ENCODE measurements around the gene OMA1. TPM values are rescaled to one million over a fixed set of nuclear protein-coding genes. Genes with fewer than 3 reads are reported as not detected.
"Not testable (repeated sequence)": the region's sequence is repeated elsewhere in the genome, so short reads cannot be mapped to it uniquely, and the experiment has no call there.

OMA1 gene
- total and polyA plus RNA-seq, 7 experiments from 2014 or later = 22.7 to 72.5 (median 46.5) TPM

DNA sequence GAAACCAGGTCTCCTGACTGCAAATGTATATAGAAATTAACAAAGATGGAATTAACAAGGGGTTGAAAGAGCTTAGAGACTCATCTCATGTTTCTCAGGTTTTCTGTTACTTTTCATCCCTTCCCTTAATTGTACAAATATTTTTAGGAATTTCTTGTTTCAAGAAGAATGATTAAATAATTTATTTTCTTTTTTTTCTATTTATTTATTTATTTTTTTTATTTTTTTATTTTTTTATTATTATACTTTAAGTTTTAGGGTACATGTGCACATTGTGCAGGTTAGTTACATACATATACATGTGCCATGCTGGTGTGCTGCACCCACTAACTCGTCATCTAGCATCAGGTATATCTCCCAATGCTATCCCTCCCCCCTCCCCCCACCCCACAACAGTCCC is 35.6 kb upstream of the OMA1 start:
- peaks cover 6 to 29% (median 10%) of the 10 kb centered on the region in 7 donors for H3K4me1 Mint-ChIP-seq

DNA sequence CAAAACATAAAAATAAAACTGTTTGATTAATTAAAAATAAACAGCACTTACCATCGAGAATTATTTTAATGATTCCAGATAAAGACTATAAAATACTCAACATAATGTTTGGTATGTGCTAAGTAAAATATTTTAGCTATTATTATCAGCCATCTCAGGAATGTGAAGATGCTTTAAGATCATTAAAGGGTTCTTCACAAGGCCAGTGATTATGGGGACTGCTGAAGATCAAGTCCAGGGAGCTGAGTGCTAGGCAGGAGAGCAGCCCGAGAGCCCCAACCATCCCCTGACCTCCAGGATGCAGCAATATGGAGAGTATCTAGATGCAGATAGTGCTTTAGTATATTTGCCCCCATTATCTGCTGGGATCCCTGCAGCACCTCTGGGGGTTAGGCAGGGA is 35.1 kb upstream of the OMA1 start:
- no peak for DNase-seq
- no peak overlapping the region for H3K27ac ChIP-seq (ENCODE audit: low read depth, low read length)
- H3K36me3 Mint-ChIP-seq = peaks cover 0 to 5% (median 5%) of the 10 kb centered on the region in 5 donors
- H3K27me3 ChIP-seq (ENCODE audit: control insufficient read depth in 2 of 2, insufficient read depth in 2 of 2, low read length in 2 of 2) = peaks cover 0 to 4% of the 10 kb centered on the region in 2 donors
- no peak for ATAC-seq
- H3K9me3 Mint-ChIP-seq = peaks cover 0 to 5% (median 0%) of the 10 kb centered on the region in 11 donors
- intact Hi-C loops (cut with micrococcal nuclease) = no loop called here
- peaks cover 6 to 29% (median 10%) of the 10 kb centered on the region in 7 donors for H3K4me1 Mint-ChIP-seq
- no peaks in the 10 kb centered on the region for H3K9me3 ChIP-seq (ENCODE audit: control insufficient read depth in 2 of 3, low read length in 3 of 3)
- H3K27me3 Mint-ChIP-seq = peaks cover 35 to 68% (median 53%) of the 10 kb centered on the region in 5 donors
- H3K4me3 Mint-ChIP-seq = no peak overlapping the region
- H3K4me1 ChIP-seq (ENCODE audit: control insufficient read depth in 2 of 2, insufficient read depth in 2 of 2, low read length in 2 of 2) = peaks cover 0 to 3% of the 10 kb centered on the region in 2 donors
- ChIA-PET POLR2A (no interaction called here), CTCF (no interaction called here)
- no peak overlapping the region for H3K27ac Mint-ChIP-seq
- no peaks in the 10 kb centered on the region for H3K36me3 ChIP-seq (ENCODE audit: control insufficient read depth in 2 of 3, insufficient read depth in 3 of 3, low read length in 3 of 3)
- H3K4me3 ChIP-seq (ENCODE audit: low read length) = no peak overlapping the region

More for the DNA sequence above, 35.6 kb upstream of the OMA1 start:
- H3K36me3 Mint-ChIP-seq; H3K36me3 ChIP-seq (ENCODE audit: control insufficient read depth in 2 of 3, insufficient read depth in 3 of 3, low read length in 3 of 3); ATAC-seq; intact Hi-C loops (cut with micrococcal nuclease); H3K4me1 ChIP-seq (ENCODE audit: control insufficient read depth in 2 of 2, insufficient read depth in 2 of 2, low read length in 2 of 2); H3K27ac ChIP-seq (ENCODE audit: low read depth, low read length); DNase-seq; H3K4me3 Mint-ChIP-seq; H3K27me3 ChIP-seq (ENCODE audit: control insufficient read depth in 2 of 2, insufficient read depth in 2 of 2, low read length in 2 of 2); H3K27ac Mint-ChIP-seq; H3K9me3 Mint-ChIP-seq; POLR2A ChIA-PET; H3K9me3 ChIP-seq (ENCODE audit: control insufficient read depth in 2 of 3, low read length in 3 of 3); H3K4me3 ChIP-seq (ENCODE audit: low read length); CTCF ChIA-PET: not testable (repeated sequence)
- H3K27me3 Mint-ChIP-seq = peaks cover 35 to 71% (median 58%) of the 10 kb centered on the region in 5 donors

GRCh38 chr1:58580186-58580585 is 33.7 kb upstream of the OMA1 start:
- ChIA-PET CTCF (no interaction called here), POLR2A (no interaction called here)
- intact Hi-C loops (cut with micrococcal nuclease) = no loop called here
- Histone ChIP-seq H3K27me3 (ENCODE audit: control insufficient read depth in 2 of 2, insufficient read depth in 2 of 2, low read length in 2 of 2) (peaks cover 4% of the 10 kb centered on the region in 2 donors), H3K4me1 (ENCODE audit: control insufficient read depth in 2 of 2, insufficient read depth in 2 of 2, low read length in 2 of 2) (peaks cover 0 to 3% of the 10 kb centered on the region in 2 donors), H3K4me3 (ENCODE audit: low read length) (no peak overlapping the region), H3K27ac (ENCODE audit: low read depth, low read length) (no peak overlapping the region), H3K36me3 (ENCODE audit: control insufficient read depth in 2 of 3, insufficient read depth in 3 of 3, low read length in 3 of 3) (no peaks in the 10 kb centered on the region), H3K9me3 (ENCODE audit: control insufficient read depth in 2 of 3, low read length in 3 of 3) (no peaks in the 10 kb centered on the region)
- Mint-ChIP-seq H3K27ac (no peak overlapping the region), H3K36me3 (peaks cover 0 to 11% (median 5%) of the 10 kb centered on the region in 5 donors), H3K9me3 (peaks cover 0 to 5% (median 0%) of the 10 kb centered on the region in 11 donors), H3K4me1 (peaks cover 6 to 36% (median 17%) of the 10 kb centered on the region in 7 donors), H3K27me3 (peaks cover 49 to 68% (median 58%) of the 10 kb centered on the region in 5 donors), H3K4me3 (no peak overlapping the region)
- no peak for ATAC-seq
- DNase-seq = no peak

- Histone ChIP-seq H3K27me3 (ENCODE audit: control insufficient read depth in 2 of 2, insufficient read depth in 2 of 2, low read length in 2 of 2) (peaks cover 4 to 8% of the 10 kb centered on the region in 2 donors), H3K4me1 (ENCODE audit: control insufficient read depth in 2 of 2, insufficient read depth in 2 of 2, low read length in 2 of 2) (peaks cover 0 to 3% of the 10 kb centered on the region in 2 donors), H3K36me3 (ENCODE audit: control insufficient read depth in 2 of 3, insufficient read depth in 3 of 3, low read length in 3 of 3) (no peaks in the 10 kb centered on the region), H3K27ac (ENCODE audit: low read depth, low read length) (no peak overlapping the region), H3K4me3 (ENCODE audit: low read length) (no peak overlapping the region), H3K9me3 (ENCODE audit: control insufficient read depth in 2 of 3, low read length in 3 of 3) (no peaks in the 10 kb centered on the region)
- POLR2A ChIA-PET = no interaction called here
- Mint-ChIP-seq H3K4me3 (peak overlapping the region in 9 of 10 donors; percentile 2 to 80 (median 62)), H3K27ac (peak overlapping the region in 1 of 9 donors; percentile 11), H3K4me1 (peaks cover 6 to 35% (median 19%) of the 10 kb centered on the region in 7 donors), H3K27me3 (peaks cover 54 to 76% (median 66%) of the 10 kb centered on the region in 5 donors), H3K36me3 (peaks cover 0 to 9% (median 5%) of the 10 kb centered on the region in 5 donors), H3K9me3 (peaks cover 0 to 3% (median 0%) of the 10 kb centered on the region in 11 donors)
- intact Hi-C loops (cut with micrococcal nuclease) = no loop called here
- CTCF ChIA-PET = no interaction called here
- ATAC-seq (no peak), DNase-seq (no peak)
Observed at GRCh38 chr1:58577654-58578030, 31.1 kb upstream of the OMA1 start.

DNA sequence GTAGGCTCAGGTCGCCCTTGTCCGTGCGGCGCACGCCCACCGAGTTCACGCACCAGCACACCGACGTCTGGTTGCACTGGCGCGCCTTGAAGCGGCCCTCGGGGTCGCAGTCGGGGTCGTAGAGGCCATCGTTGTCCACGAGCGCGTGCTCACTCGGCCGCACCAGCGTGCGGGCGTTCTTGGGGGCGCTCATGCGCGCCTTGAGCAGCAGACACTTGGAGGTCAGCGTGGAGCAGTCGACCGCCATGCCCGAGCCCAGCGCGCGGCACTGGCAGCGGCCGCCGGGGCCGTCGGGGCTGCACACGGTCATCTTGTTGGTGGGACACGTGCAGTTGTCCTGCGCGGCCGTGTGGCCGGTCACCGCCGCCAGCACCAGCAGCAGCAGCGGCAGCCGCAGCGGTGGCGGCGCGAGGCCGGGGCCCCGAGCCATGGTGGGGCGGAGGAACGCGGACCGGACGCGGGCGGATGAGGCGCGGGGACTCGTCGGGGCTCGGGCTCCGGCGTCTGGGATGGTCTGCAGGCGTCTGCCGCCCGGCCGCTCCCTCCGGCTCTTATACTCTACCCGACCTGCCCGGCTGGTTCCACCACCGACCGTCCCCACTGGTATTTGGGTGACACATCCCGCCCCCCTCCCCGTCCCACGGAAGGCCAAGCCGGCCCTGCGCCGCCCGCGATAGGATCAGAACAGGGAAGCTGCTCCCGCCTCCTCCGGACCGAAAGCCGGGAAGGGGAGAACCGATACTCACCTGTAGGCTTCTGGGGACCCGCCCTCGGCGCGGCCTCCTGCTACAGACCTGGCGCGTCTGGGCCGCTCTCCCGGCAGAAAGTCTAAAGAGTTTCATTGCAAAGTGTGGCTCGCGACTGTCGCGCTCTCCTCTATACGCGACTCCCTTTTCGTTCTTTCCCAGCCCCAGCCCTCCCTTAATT is 30.5 kb upstream of the OMA1 start, which contains the start of gene TACSTD2:
TACSTD2 (minus strand) TSS at position 526 of the 927 bp plus-strand sequence; CDS start at position 430, 96 bp downstream.
- Histone ChIP-seq H3K4me3 (ENCODE audit: low read length) (no peak within 1 kb of the TSS), H3K27me3 (ENCODE audit: control insufficient read depth in 2 of 2, insufficient read depth in 2 of 2, low read length in 2 of 2) (peaks cover 4 to 8% of the 10 kb centered on the region in 2 donors), H3K36me3 (ENCODE audit: control insufficient read depth in 2 of 3, insufficient read depth in 3 of 3, low read length in 3 of 3) (no peaks in the 10 kb centered on the region), H3K4me1 (ENCODE audit: control insufficient read depth in 2 of 2, insufficient read depth in 2 of 2, low read length in 2 of 2) (peaks cover 0 to 3% of the 10 kb centered on the region in 2 donors), H3K27ac (ENCODE audit: low read depth, low read length) (no peak within 1 kb of the TSS), H3K9me3 (ENCODE audit: control insufficient read depth in 2 of 3, low read length in 3 of 3) (no peaks in the 10 kb centered on the region)
- CTCF ChIA-PET = interaction anchor here (0.6 kb wide), 1 partner anchor 239 kb away, joined by 6 read pairs; no protein-coding TSS in a partner anchor
- Mint-ChIP-seq H3K4me1 (peaks cover 6 to 35% (median 19%) of the 10 kb centered on the region in 7 donors), H3K27me3 (peaks cover 58 to 81% (median 70%) of the 10 kb centered on the region in 5 donors), H3K27ac (peak within 1 kb of the TSS in 2 of 9 donors; percentile 11 to 13), H3K4me3 (peak within 1 kb of the TSS; percentile 39 to 83 (median 72)), H3K9me3 (peaks cover 0 to 3% (median 0%) of the 10 kb centered on the region in 11 donors), H3K36me3 (peaks cover 0 to 9% (median 5%) of the 10 kb centered on the region in 5 donors)
- ATAC-seq (no peak), DNase-seq (peak in 1 of 9 donors; percentile 8)
- intact Hi-C loops (cut with micrococcal nuclease) = no loop called here
- POLR2A ChIA-PET = no interaction called here

GRCh38 chr1:58576325-58576726 is 29.8 kb upstream of the OMA1 start:
- Mint-ChIP-seq H3K4me3 (peak overlapping the region; percentile 39 to 83 (median 70)), H3K4me1 (peaks cover 6 to 35% (median 19%) of the 10 kb centered on the region in 7 donors), H3K27me3 (peaks cover 58 to 83% (median 73%) of the 10 kb centered on the region in 5 donors), H3K36me3 (peaks cover 0 to 9% (median 5%) of the 10 kb centered on the region in 5 donors), H3K9me3 (peaks cover 0 to 3% (median 0%) of the 10 kb centered on the region in 11 donors), H3K27ac (peak overlapping the region in 1 of 9 donors; percentile 10)
- Histone ChIP-seq H3K4me1 (ENCODE audit: control insufficient read depth in 2 of 2, insufficient read depth in 2 of 2, low read length in 2 of 2) (peaks cover 0 to 3% of the 10 kb centered on the region in 2 donors), H3K27ac (ENCODE audit: low read depth, low read length) (no peak overlapping the region), H3K36me3 (ENCODE audit: control insufficient read depth in 2 of 3, insufficient read depth in 3 of 3, low read length in 3 of 3) (no peaks in the 10 kb centered on the region), H3K9me3 (ENCODE audit: control insufficient read depth in 2 of 3, low read length in 3 of 3) (no peaks in the 10 kb centered on the region), H3K27me3 (ENCODE audit: control insufficient read depth in 2 of 2, insufficient read depth in 2 of 2, low read length in 2 of 2) (peaks cover 4 to 8% of the 10 kb centered on the region in 2 donors), H3K4me3 (ENCODE audit: low read length) (no peak overlapping the region)
- no peak for DNase-seq
- peak; percentile 25 for ATAC-seq
- CTCF ChIA-PET = interaction anchor here (0.6 kb wide), 1 partner anchor 238 kb away, joined by 6 read pairs; no protein-coding TSS in a partner anchor
- POLR2A ChIA-PET = no interaction called here
- intact Hi-C loops (cut with micrococcal nuclease) = no loop called here

Measured in naive thymus-derived CD4-positive, alpha-beta T cell (primary cell).